PC-3 (cell line): ENCODE measurements around the gene MYOCD.

Source experiments
- EZH2 ChIP-seq: fragments of 300-600 bp; sonication (generic); IDR thresholded peaks from one replicate; pipeline ENCODE4 v1.6.1; 2017; ENCODE audit warnings: antibody characterized with exemption, mild to moderate bottlenecking, low read length; ENCODE audit not compliant: unreplicated experiment
- TF ChIP-seq, protein P1 (sequence below): fragments of 300-600 bp; sonication (generic); conservative IDR thresholded peaks from 2 replicates; pipeline ENCODE4 v1.5.1; 2017; ENCODE audit warnings: antibody characterized with exemption, low read depth, mild to moderate bottlenecking, low read length

DNA sequence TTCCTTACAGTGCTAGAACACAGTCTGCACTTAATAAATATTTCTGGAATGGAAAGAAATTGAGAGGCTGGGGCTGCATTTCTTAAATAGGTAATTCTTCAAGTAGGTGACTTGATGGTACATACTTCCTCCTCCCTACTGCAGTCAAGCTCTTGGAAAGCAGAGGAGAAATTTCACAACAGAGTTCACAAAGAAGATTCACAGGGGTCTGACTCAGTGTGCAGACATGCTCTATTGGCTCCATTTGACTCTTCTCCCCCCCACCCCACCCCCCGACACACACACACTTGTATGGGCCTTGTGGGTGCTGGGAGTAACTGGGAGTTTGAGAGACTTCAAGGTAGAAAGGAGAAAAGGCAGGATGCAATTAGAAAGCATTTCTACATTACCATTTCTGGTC, 6.2 kb upstream of the MYOCD start:
- TF ChIP-seq, protein P1, sequence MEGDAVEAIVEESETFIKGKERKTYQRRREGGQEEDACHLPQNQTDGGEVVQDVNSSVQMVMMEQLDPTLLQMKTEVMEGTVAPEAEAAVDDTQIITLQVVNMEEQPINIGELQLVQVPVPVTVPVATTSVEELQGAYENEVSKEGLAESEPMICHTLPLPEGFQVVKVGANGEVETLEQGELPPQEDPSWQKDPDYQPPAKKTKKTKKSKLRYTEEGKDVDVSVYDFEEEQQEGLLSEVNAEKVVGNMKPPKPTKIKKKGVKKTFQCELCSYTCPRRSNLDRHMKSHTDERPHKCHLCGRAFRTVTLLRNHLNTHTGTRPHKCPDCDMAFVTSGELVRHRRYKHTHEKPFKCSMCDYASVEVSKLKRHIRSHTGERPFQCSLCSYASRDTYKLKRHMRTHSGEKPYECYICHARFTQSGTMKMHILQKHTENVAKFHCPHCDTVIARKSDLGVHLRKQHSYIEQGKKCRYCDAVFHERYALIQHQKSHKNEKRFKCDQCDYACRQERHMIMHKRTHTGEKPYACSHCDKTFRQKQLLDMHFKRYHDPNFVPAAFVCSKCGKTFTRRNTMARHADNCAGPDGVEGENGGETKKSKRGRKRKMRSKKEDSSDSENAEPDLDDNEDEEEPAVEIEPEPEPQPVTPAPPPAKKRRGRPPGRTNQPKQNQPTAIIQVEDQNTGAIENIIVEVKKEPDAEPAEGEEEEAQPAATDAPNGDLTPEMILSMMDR: no peak
- no peak for TF ChIP-seq EZH2
